ENCODE data around the gene TBC1D4. TPM values are rescaled to one million over a fixed set of nuclear protein-coding genes. Genes with fewer than 3 reads are reported as not detected.

TBC1D4 gene
- polyA plus RNA-seq, 1 experiment, result 8.0 TPM

- no peak for DNase-seq (ENCODE audit: low read depth, low spot score)
- TF ChIP-seq, protein P1, sequence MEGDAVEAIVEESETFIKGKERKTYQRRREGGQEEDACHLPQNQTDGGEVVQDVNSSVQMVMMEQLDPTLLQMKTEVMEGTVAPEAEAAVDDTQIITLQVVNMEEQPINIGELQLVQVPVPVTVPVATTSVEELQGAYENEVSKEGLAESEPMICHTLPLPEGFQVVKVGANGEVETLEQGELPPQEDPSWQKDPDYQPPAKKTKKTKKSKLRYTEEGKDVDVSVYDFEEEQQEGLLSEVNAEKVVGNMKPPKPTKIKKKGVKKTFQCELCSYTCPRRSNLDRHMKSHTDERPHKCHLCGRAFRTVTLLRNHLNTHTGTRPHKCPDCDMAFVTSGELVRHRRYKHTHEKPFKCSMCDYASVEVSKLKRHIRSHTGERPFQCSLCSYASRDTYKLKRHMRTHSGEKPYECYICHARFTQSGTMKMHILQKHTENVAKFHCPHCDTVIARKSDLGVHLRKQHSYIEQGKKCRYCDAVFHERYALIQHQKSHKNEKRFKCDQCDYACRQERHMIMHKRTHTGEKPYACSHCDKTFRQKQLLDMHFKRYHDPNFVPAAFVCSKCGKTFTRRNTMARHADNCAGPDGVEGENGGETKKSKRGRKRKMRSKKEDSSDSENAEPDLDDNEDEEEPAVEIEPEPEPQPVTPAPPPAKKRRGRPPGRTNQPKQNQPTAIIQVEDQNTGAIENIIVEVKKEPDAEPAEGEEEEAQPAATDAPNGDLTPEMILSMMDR (IDR thresholded peaks at IDR 0.05; ENCODE audit: low read depth, low read length), result no peak
- CTCF ChIA-PET, result no interaction called here
- no peaks in the 10 kb centered on the region for H3K9me3 ChIP-seq (ENCODE audit: control insufficient read depth, insufficient read depth, low read length)
- no peak overlapping the region for H3K27ac ChIP-seq (ENCODE audit: low read depth, low read length)
- POLR2A ChIA-PET, result no interaction called here
- no peaks in the 10 kb centered on the region for H3K27me3 ChIP-seq (ENCODE audit: control insufficient read depth, insufficient read depth, low read length)
- no peak overlapping the region for H3K4me3 ChIP-seq (ENCODE audit: low read depth, low read length)
Measured at GRCh38 chr13:75508002-75508548, 26.1 kb upstream of the TBC1D4 start.

- Histone ChIP-seq H3K9me3 (ENCODE audit: control insufficient read depth, insufficient read depth, low read length) (no peaks in the 10 kb centered on the region), H3K27ac (ENCODE audit: low read depth, low read length) (no peak overlapping the region), H3K27me3 (ENCODE audit: control insufficient read depth, insufficient read depth, low read length) (no peaks in the 10 kb centered on the region), H3K4me3 (ENCODE audit: low read depth, low read length) (no peak overlapping the region)
- TF ChIP-seq, protein P1 (IDR thresholded peaks at IDR 0.05; ENCODE audit: low read depth, low read length), result no peak
- ChIA-PET CTCF (no interaction called here), POLR2A (no interaction called here)
- no peak for DNase-seq (ENCODE audit: low read depth, low spot score)
Measured at GRCh38 chr13:75507027-75508001, 25.3 kb upstream of the TBC1D4 start.

DNA sequence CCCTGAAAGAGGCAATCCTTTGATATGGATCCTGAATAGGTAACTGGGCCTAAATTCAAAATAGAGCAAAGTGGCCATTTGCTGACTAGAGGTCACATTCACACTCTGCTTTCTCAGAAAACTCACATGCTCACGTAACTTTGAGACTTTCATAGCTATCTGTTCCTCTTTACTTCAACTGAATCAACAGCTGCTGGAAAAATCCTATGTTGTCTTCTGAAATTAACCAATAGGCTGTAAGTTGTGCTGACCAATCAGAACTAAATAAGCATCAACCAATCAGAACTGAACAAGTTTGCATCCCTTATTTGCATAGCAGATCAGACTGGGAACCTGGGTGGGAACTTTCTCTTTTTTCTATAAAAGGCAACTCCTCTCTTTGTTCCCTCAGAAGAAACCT, 24.0 kb upstream of the TBC1D4 start:
- H3K27me3 ChIP-seq (ENCODE audit: control insufficient read depth, insufficient read depth, low read length), result no peaks in the 10 kb centered on the region
- ChIA-PET POLR2A (no interaction called here), CTCF (interaction anchor here (0.7 kb wide), 1 partner anchor 32 kb away, joined by 3 read pairs; no protein-coding TSS in a partner anchor)
- TF ChIP-seq, protein P1 (IDR thresholded peaks at IDR 0.05; ENCODE audit: low read depth, low read length), result no peak
- DNase-seq (ENCODE audit: low read depth, low spot score), result no peak
- H3K27ac ChIP-seq (ENCODE audit: low read depth, low read length), result no peak overlapping the region
- H3K4me3 ChIP-seq (ENCODE audit: low read depth, low read length), result no peak overlapping the region
- no peaks in the 10 kb centered on the region for H3K9me3 ChIP-seq (ENCODE audit: control insufficient read depth, insufficient read depth, low read length)

GRCh38 chr13:75505327-75505726, 23.4 kb upstream of the TBC1D4 start:
- H3K27me3 ChIP-seq (ENCODE audit: control insufficient read depth, insufficient read depth, low read length), result no peaks in the 10 kb centered on the region
- POLR2A ChIA-PET, result no interaction called here
- TF ChIP-seq, protein P1 (IDR thresholded peaks at IDR 0.05; ENCODE audit: low read depth, low read length), result no peak
- H3K4me3 ChIP-seq (ENCODE audit: low read depth, low read length), result no peak overlapping the region
- H3K27ac ChIP-seq (ENCODE audit: low read depth, low read length), result no peak overlapping the region
- DNase-seq (ENCODE audit: low read depth, low spot score), result no peak
- CTCF ChIA-PET, result interaction anchor here (0.7 kb wide), 1 partner anchor 33 kb away, joined by 3 read pairs; no protein-coding TSS in a partner anchor
- no peaks in the 10 kb centered on the region for H3K9me3 ChIP-seq (ENCODE audit: control insufficient read depth, insufficient read depth, low read length)

GRCh38 chr13:75495938-75496337, 14.0 kb upstream of the TBC1D4 start:
- Histone ChIP-seq H3K27ac (ENCODE audit: low read depth, low read length) (peak overlapping the region; percentile 80), H3K4me3 (ENCODE audit: low read depth, low read length) (no peak overlapping the region), H3K9me3 (ENCODE audit: control insufficient read depth, insufficient read depth, low read length) (peaks cover 3% of the 10 kb centered on the region; the same call in 1 of the 2 replicates), H3K27me3 (ENCODE audit: control insufficient read depth, insufficient read depth, low read length) (no peaks in the 10 kb centered on the region)
- ChIA-PET POLR2A (interaction anchor here (0.9 kb wide), 1 partner anchor 10 kb away, joined by 3 read pairs; no protein-coding TSS in a partner anchor), CTCF (interaction anchor here (2.9 kb wide), 1 partner anchor 13 kb away, joined by 17 read pairs; the partner anchor contains the start of gene TBC1D4)
- TF ChIP-seq, protein P1 (IDR thresholded peaks at IDR 0.05; ENCODE audit: low read depth, low read length), result no peak
- peak; percentile 72 for DNase-seq (ENCODE audit: low read depth, low spot score)
